ENCODE data around the gene NOXA1. TPM values are rescaled to one million over a fixed set of nuclear protein-coding genes. Genes with fewer than 3 reads are reported as not detected.

NOXA1 gene
- total and polyA plus RNA-seq, 4 donors = 1.3 to 3.6 (median 2.4) TPM

GRCh38 chr9:137381501-137382443 lies 41.4 kb upstream of the NOXA1 start:
- Histone ChIP-seq H3K27me3 (ENCODE audit: control insufficient read depth in 4 of 4, insufficient read depth in 4 of 4, low read length in 3 of 4) (no peaks in the 10 kb centered on the region), H3K4me3 (ENCODE audit: low read depth in 1 of 3, low read length in 3 of 3) (no peak overlapping the region), H3K9ac (ENCODE audit: low read depth in 1 of 2, low read length in 2 of 2) (no peak overlapping the region), H3K4me1 (ENCODE audit: control insufficient read depth in 4 of 4, insufficient read depth in 4 of 4, low read length in 3 of 4) (no peaks in the 10 kb centered on the region), H3K36me3 (ENCODE audit: control insufficient read depth in 4 of 4, insufficient read depth in 3 of 4, low read depth in 1 of 4, low read length in 3 of 4) (no peaks in the 10 kb centered on the region), H3K27ac (ENCODE audit: low read depth in 1 of 2, low read length in 2 of 2) (no peak overlapping the region), H3K9me3 (ENCODE audit: control insufficient read depth in 4 of 4, low read length in 3 of 4) (no peaks in the 10 kb centered on the region)
- WGBS = 94% methylated on average over 53 of the region's 53 CpGs
- no peak for TF ChIP-seq FOXA1 (IDR thresholded peaks at IDR 0.05)
- TF ChIP-seq, protein P1, sequence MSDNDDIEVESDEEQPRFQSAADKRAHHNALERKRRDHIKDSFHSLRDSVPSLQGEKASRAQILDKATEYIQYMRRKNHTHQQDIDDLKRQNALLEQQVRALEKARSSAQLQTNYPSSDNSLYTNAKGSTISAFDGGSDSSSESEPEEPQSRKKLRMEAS (IDR thresholded peaks at IDR 0.05) = no peak
- no peak for TF ChIP-seq ATF3 (IDR thresholded peaks at IDR 0.05)
- TF ChIP-seq, protein P2, sequence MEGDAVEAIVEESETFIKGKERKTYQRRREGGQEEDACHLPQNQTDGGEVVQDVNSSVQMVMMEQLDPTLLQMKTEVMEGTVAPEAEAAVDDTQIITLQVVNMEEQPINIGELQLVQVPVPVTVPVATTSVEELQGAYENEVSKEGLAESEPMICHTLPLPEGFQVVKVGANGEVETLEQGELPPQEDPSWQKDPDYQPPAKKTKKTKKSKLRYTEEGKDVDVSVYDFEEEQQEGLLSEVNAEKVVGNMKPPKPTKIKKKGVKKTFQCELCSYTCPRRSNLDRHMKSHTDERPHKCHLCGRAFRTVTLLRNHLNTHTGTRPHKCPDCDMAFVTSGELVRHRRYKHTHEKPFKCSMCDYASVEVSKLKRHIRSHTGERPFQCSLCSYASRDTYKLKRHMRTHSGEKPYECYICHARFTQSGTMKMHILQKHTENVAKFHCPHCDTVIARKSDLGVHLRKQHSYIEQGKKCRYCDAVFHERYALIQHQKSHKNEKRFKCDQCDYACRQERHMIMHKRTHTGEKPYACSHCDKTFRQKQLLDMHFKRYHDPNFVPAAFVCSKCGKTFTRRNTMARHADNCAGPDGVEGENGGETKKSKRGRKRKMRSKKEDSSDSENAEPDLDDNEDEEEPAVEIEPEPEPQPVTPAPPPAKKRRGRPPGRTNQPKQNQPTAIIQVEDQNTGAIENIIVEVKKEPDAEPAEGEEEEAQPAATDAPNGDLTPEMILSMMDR (IDR thresholded peaks at IDR 0.05; ENCODE audit: low read depth, low read length, missing input control) = no peak
- no peak for TF ChIP-seq YY1 (IDR thresholded peaks at IDR 0.05)
- no peak for TF ChIP-seq RAD21 (IDR thresholded peaks at IDR 0.05)
- no peak for TF ChIP-seq FOXA2 (IDR thresholded peaks at IDR 0.05)
- TF ChIP-seq HNF4G (IDR thresholded peaks at IDR 0.05) = no peak
- no peak for TF ChIP-seq HNF4A (conservative IDR thresholded peaks at IDR 0.05)
- no peak for TF ChIP-seq SP1 (IDR thresholded peaks at IDR 0.05)
- TF ChIP-seq EGR1 (IDR thresholded peaks at IDR 0.05; ENCODE audit: low read depth in 2 of 2) = no peak
- TF ChIP-seq, protein P3, sequence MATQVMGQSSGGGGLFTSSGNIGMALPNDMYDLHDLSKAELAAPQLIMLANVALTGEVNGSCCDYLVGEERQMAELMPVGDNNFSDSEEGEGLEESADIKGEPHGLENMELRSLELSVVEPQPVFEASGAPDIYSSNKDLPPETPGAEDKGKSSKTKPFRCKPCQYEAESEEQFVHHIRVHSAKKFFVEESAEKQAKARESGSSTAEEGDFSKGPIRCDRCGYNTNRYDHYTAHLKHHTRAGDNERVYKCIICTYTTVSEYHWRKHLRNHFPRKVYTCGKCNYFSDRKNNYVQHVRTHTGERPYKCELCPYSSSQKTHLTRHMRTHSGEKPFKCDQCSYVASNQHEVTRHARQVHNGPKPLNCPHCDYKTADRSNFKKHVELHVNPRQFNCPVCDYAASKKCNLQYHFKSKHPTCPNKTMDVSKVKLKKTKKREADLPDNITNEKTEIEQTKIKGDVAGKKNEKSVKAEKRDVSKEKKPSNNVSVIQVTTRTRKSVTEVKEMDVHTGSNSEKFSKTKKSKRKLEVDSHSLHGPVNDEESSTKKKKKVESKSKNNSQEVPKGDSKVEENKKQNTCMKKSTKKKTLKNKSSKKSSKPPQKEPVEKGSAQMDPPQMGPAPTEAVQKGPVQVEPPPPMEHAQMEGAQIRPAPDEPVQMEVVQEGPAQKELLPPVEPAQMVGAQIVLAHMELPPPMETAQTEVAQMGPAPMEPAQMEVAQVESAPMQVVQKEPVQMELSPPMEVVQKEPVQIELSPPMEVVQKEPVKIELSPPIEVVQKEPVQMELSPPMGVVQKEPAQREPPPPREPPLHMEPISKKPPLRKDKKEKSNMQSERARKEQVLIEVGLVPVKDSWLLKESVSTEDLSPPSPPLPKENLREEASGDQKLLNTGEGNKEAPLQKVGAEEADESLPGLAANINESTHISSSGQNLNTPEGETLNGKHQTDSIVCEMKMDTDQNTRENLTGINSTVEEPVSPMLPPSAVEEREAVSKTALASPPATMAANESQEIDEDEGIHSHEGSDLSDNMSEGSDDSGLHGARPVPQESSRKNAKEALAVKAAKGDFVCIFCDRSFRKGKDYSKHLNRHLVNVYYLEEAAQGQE (IDR thresholded peaks at IDR 0.05) = no peak
- no peak for DNase-seq (ENCODE audit: low spot score)

- Histone ChIP-seq H3K27ac (ENCODE audit: low read depth in 1 of 2, low read length in 2 of 2) (no peak overlapping the region), H3K9me3 (ENCODE audit: control insufficient read depth in 4 of 4, low read length in 3 of 4) (no peaks in the 10 kb centered on the region), H3K36me3 (ENCODE audit: control insufficient read depth in 4 of 4, insufficient read depth in 3 of 4, low read depth in 1 of 4, low read length in 3 of 4) (no peaks in the 10 kb centered on the region), H3K9ac (ENCODE audit: low read depth in 1 of 2, low read length in 2 of 2) (no peak overlapping the region), H3K27me3 (ENCODE audit: control insufficient read depth in 4 of 4, insufficient read depth in 4 of 4, low read length in 3 of 4) (no peaks in the 10 kb centered on the region), H3K4me1 (ENCODE audit: control insufficient read depth in 4 of 4, insufficient read depth in 4 of 4, low read length in 3 of 4) (peaks cover 0 to under 1% (median under 1%) of the 10 kb centered on the region in 4 donors), H3K4me3 (ENCODE audit: low read depth in 1 of 3, low read length in 3 of 3) (no peak overlapping the region)
- TF ChIP-seq HNF4G (IDR thresholded peaks at IDR 0.05) (no peak), NR2F2 (IDR thresholded peaks at IDR 0.05) (no peak), GABPA (IDR thresholded peaks at IDR 0.05 in 1 of 2, conservative IDR thresholded peaks at IDR 0.05 in 1 of 2) (no peak), JUND (IDR thresholded peaks at IDR 0.05) (no peak), HNF4A (conservative IDR thresholded peaks at IDR 0.05) (no peak), RXRA (IDR thresholded peaks at IDR 0.05) (no peak), YY1 (IDR thresholded peaks at IDR 0.05) (no peak), TAF1 (conservative IDR thresholded peaks at IDR 0.05) (no peak), ATF3 (IDR thresholded peaks at IDR 0.05) (no peak)
- TF ChIP-seq, protein P2 (IDR thresholded peaks at IDR 0.05; ENCODE audit: low read depth, low read length, missing input control) = no peak
- DNase-seq (ENCODE audit: low spot score) = no peak
- 85% methylated on average over 25 of the region's 25 CpGs for WGBS
Observed at GRCh38 chr9:137382444-137383080, 40.6 kb upstream of the NOXA1 start.

Data from liver (tissue), 9 donors.